Measurements from ENCODE around the gene CKS1B. TPM values are rescaled to one million over a fixed set of nuclear protein-coding genes. Genes with fewer than 3 reads are reported as not detected.
A peak's percentile ranks its signal among the peaks of the same experiment; 100 is the strongest.

Gene CKS1B
- total and polyA plus RNA-seq, 9 of the 15 experiments (the other 6 are each of a cell fraction or from before 2014, with no cell fraction given) = 215 to 1,103 (median 460) TPM

DNA sequence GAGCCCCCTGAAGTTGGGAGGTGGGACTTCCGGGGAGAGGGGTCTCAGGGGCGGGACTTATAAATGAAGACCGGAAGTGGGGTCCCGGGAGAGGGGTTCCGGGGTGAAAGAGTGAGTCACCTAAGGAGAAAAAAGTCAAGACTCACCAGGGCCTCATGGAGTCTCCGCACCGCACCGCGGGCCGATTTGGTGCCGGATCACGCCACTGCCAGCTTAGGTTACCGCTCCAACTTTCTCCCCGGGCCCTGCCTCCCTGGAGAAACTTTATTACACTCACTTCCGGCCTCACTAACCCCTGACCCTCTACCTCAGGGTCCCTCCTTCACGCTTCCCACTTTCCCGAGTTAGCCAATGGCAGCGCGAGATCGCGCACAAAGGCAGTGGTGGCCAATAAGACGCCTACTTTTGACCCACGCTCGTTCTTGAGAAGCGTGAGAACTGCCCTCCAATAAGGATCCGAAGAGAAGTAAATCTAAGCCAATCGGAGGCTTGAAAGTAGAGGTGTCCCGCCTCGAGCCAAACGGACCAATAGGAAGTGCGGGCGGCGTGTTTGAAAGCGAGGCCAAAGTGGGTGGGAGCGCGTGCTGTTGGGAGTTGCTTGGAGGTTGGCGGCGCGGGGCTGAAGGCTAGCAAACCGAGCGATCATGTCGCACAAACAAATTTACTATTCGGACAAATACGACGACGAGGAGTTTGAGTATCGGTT lies at the start of gene CKS1B (continued):
- TF ChIP-seq ADNP (tag; IDR thresholded peaks at IDR 0.05) (no peak), MTA3 (IDR thresholded peaks at IDR 0.05; ENCODE audit: borderline replicate concordance) (peak; percentile 73; the same call in 1 of the 2 replicates), FOXJ2 (tag; IDR thresholded peaks at IDR 0.05) (no peak), STAG1 (CRISPR knock-in tag; IDR thresholded peaks at IDR 0.05; ENCODE audit: borderline replicate concordance) (no peak), CCAR2 (IDR thresholded peaks at IDR 0.05; ENCODE audit: low read depth, low read length) (no peak), TFAM (CRISPR knock-in tag; conservative IDR thresholded peaks at IDR 0.05) (no peak), ZFP1 (CRISPR knock-in tag; IDR thresholded peaks at IDR 0.05) (no peak), HDAC6 (IDR thresholded peaks at IDR 0.05; ENCODE audit: low read depth, low read length) (no peak), HMG20A (CRISPR knock-in tag; conservative IDR thresholded peaks at IDR 0.05) (no peak), ZNF217 (CRISPR knock-in tag; IDR thresholded peaks at IDR 0.05) (no peak), ELF2 (CRISPR knock-in tag; IDR thresholded peaks at IDR 0.05) (no peak; the same call in 1 of the 2 replicates), SMAD4 (CRISPR knock-in tag; conservative IDR thresholded peaks at IDR 0.05) (0 out of 2 replicates have a peak, but pooled peaks have one; percentile 46), HNRNPL (IDR thresholded peaks at IDR 0.05; ENCODE audit: low read depth, low read length) (no peak), ZNF644 (tag; IDR thresholded peaks at IDR 0.05; ENCODE audit: low read depth) (no peak), ZNF224 (CRISPR knock-in tag; IDR thresholded peaks at IDR 0.05) (no peak), FOXM1 (IDR thresholded peaks at IDR 0.05; ENCODE audit: low read depth) (peak; percentile 99), FOXM1 (CRISPR knock-in tag; IDR thresholded peaks at IDR 0.05; ENCODE audit: low read depth) (peak; percentile 81; the same call in 1 of the 2 replicates), FIP1L1 (IDR thresholded peaks at IDR 0.05; ENCODE audit: low read depth, low read length, poor library complexity, severe bottlenecking) (no peak), LCOR (CRISPR knock-in tag; IDR thresholded peaks at IDR 0.05) (peak; percentile 94; the same call in 1 of the 2 replicates), POLR2H (tag; IDR thresholded peaks at IDR 0.05; ENCODE audit: low read depth) (peak; percentile 90)
- TF ChIP-seq, protein P1, sequence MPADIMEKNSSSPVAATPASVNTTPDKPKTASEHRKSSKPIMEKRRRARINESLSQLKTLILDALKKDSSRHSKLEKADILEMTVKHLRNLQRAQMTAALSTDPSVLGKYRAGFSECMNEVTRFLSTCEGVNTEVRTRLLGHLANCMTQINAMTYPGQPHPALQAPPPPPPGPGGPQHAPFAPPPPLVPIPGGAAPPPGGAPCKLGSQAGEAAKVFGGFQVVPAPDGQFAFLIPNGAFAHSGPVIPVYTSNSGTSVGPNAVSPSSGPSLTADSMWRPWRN (IDR thresholded peaks at IDR 0.05; ENCODE audit: low read depth) = peak; percentile 4
- TF ChIP-seq, protein P2, sequence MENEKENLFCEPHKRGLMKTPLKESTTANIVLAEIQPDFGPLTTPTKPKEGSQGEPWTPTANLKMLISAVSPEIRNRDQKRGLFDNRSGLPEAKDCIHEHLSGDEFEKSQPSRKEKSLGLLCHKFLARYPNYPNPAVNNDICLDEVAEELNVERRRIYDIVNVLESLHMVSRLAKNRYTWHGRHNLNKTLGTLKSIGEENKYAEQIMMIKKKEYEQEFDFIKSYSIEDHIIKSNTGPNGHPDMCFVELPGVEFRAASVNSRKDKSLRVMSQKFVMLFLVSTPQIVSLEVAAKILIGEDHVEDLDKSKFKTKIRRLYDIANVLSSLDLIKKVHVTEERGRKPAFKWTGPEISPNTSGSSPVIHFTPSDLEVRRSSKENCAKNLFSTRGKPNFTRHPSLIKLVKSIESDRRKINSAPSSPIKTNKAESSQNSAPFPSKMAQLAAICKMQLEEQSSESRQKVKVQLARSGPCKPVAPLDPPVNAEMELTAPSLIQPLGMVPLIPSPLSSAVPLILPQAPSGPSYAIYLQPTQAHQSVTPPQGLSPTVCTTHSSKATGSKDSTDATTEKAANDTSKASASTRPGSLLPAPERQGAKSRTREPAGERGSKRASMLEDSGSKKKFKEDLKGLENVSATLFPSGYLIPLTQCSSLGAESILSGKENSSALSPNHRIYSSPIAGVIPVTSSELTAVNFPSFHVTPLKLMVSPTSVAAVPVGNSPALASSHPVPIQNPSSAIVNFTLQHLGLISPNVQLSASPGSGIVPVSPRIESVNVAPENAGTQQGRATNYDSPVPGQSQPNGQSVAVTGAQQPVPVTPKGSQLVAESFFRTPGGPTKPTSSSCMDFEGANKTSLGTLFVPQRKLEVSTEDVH (IDR thresholded peaks at IDR 0.05; ENCODE audit: low read depth, partially characterized antibody) = peak; percentile 77
- TF ChIP-seq, protein P3, sequence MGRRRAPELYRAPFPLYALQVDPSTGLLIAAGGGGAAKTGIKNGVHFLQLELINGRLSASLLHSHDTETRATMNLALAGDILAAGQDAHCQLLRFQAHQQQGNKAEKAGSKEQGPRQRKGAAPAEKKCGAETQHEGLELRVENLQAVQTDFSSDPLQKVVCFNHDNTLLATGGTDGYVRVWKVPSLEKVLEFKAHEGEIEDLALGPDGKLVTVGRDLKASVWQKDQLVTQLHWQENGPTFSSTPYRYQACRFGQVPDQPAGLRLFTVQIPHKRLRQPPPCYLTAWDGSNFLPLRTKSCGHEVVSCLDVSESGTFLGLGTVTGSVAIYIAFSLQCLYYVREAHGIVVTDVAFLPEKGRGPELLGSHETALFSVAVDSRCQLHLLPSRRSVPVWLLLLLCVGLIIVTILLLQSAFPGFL (CRISPR knock-in tag; IDR thresholded peaks at IDR 0.05) = no peak
- TF ChIP-seq, protein P4, sequence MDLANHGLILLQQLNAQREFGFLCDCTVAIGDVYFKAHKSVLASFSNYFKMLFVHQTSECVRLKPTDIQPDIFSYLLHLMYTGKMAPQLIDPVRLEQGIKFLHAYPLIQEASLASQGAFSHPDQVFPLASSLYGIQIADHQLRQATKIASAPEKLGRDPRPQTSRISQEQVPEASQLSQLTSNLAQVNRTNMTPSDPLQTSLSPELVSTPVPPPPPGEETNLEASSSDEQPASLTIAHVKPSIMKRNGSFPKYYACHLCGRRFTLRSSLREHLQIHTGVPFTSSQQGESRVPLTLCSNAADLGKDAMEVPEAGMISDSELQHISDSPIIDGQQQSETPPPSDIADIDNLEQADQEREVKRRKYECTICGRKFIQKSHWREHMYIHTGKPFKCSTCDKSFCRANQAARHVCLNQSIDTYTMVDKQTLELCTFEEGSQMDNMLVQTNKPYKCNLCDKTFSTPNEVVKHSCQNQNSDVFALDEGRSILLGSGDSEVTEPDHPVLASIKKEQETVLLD (IDR thresholded peaks at IDR 0.05) = no peak; the same call in 1 of the 2 replicates
